ENCODE data around the gene LINC01488.
A peak's percentile ranks its signal among the peaks of the same experiment; 100 is the strongest.

LINC01488 gene

GRCh38 chr11:69511358-69512055 lies 30.0 kb downstream of the LINC01488 start:
- no peak for DNase-seq (ENCODE audit: low spot score)

- DNase-seq (ENCODE audit: low spot score): no peak
Measured at GRCh38 chr11:69512136-69512535, 30.7 kb downstream of the LINC01488 start.

- no peak for DNase-seq (ENCODE audit: low spot score)
Measured at GRCh38 chr11:69512790-69513189, 31.3 kb downstream of the LINC01488 start.

GRCh38 chr11:69513196-69513595 lies 31.7 kb downstream of the LINC01488 start:
- DNase-seq (ENCODE audit: low spot score): no peak

DNA sequence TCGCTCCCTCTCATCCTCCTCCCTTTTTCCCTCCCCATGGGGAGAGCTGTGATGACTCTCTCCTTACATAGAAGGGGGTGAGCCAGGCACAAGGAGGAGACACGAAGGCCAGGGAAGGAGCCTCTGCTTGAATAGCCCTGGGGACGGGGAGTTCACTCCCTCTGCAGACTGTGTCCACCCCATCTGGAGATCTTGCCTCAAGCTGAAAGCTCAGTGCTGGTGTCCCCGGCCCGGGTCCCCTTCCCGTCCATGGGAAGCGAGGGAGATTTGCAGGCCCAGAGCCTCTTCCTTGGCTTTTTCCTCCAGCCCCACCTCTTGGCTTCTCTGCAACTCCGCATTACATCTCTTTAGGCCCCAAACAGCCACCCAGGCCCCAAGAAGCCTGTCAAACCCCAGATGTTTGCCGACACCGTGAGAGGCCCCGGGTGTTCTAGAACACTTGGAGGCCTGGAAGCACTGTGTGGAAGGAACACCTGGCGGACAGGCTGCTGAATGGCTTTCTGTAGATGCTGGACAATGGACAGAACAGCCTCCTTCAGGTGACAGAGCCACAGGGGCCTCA lies 32.3 kb downstream of the LINC01488 start:
- no peak for DNase-seq (ENCODE audit: low spot score)

DNA sequence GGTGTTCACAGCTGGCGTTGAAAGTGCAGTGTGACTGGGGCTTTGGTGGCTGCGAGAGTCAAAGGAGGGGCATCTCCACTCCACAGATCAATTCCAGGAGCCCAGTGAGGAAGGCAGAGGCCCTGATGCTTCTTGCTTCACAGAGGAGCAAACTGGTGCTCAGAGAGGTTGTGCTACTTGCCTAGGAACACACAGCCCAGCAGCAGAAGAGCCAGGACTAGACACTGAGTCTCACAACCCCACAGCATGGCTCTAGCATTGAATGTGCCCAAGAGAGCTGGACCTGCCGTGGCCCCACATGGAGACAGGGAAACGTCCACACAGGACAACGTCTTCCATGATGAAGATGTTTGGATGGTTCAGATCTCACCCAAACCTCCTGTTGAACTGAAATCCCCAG lies 33.3 kb downstream of the LINC01488 start:
- DNase-seq (ENCODE audit: low spot score): no peak

DNA sequence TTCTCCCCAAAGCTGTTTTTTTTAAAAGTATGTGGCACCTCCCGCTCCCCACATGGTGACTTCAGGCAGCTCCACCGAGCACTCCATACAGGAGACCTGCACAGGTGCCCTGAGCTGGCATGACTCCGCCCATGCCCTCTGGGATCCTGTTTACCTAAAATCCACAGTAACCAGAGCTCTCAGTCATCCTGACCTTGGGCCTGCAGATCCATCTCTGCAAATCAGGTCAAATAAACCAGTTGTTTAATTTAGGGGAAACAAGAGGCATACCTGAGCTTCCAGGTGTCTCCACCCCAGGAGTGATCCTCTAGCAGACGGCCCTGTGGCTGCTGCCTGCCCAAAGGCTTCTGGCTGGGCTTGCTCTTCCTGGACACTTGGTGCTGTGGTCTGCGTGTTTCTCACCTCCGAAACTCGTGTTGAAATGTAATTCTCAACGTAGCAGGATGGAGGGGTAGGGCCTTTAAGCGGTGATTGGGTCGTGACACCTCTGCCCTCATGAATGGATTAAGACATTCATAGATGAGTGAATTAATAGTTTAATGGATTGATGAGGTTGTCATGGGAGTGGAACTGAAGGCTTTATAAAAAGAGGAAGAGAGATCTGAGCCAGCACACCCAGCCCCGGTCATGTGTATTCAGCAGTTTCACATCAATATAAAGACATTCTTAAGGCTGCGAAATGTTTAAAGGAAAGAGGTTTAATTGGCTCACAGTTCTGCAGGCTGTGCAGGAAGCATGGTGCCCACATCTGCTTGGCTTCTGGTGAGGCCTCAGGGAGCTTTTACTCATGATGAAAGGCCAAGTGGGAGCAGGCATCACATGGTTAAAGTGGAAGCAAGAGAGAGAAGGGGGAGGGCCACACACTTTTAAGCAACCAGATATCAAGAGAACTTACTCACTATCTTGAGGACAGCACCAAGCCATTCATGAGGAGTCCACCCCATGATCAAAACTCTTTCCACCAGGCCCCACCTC lies 34.1 kb downstream of the LINC01488 start:
- no peak for DNase-seq (ENCODE audit: low spot score)

- no peak for DNase-seq (ENCODE audit: low spot score)
Measured at GRCh38 chr11:69516526-69516925, 35.1 kb downstream of the LINC01488 start.

DNA sequence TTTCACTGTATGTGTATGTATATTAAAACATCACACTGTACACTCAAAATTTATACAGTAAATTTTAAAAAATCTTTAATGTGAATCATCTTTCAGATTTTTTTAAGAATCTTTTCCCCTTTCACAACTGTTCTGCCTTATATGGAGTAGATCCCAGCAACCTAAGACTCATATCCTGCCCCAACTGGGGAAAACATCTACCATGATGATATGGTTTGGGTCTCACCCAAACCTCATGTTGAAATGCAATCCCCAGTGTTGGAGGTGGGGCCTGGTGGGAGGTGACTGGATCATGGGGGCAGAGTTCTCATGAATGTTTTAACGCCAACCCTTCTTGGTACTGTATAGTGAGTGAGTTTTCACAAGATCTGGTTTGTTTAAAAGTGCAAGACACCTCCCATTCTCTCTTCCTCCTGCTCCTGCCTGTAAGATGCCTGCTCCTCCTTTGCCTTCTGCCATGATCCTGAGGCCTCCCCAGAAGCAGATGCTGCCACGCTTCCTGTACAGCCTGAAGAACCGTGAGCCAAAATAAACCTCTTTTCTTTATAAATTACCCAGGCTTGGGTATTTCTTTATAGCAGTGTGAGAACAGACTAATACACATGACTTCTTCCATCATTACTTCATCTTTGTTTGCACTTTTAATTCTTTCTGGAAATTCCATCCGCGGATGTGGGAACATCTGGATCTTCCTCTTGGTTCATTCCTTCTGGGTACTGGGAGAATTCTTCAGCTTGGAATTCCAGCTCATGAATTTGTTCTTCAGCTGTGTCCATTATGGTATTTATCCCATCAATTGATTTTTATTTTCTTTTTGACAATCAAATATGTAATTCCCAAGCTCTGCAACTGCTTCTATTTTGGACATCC lies 36.9 kb downstream of the LINC01488 start:
- no peak for DNase-seq (ENCODE audit: low spot score)

DNA sequence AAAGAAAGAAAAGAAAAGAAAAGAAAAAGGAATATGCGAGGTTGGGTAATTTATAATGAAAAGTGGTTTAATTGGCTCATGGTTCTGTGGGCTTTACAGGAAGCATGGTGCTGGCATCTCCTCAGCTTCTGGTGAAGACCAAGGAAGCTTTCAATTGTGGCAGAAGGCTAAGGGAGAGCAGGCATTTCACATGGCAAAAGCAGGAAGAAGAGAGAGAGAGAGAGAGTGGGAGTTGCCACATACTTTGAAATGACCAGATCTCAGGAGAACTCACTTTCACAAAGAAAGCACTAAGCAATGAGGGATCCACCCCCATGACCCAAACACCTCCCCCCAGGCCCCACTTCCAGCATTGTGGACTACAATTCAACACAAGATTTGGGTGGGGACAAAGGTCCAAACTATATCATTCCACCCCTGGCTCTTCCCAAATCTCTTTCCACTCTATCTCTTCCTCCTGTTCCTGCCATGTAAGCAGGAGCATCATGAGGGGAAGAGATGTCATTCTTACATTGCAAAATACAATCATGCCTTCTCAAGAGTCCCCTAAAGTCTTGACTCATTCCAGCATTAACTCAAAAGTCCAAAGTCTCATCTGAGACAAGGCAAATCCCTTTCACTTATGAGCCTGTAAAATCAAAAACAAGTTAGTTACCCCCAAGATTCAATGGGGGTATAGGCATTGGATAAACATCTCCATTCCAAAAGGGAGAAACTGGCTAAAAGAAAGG lies 38.9 kb downstream of the LINC01488 start:
- no peak for DNase-seq (ENCODE audit: low spot score)

DNA sequence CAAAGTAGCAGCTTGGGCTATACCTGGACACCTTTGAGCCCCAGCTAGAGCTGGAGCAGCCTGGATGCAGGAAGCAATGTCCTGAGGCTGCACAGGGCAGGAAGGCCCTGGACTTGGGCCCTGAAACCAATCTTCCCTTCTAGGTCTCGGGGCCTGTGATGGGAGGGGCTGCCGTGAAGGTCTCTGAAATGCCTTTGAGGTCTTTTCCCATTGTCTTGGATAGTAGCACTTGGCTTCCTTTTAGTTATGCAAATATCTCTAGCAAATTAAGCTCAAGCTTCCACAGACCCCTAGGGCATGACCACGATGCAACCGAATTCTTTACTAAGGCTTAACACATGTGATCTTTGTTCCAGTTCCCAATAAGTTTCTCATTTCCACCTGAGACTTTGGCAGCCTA lies 40.0 kb downstream of the LINC01488 start:
- DNase-seq (ENCODE audit: low spot score): no peak

GRCh38 chr11:69523453-69523852 lies 42.0 kb downstream of the LINC01488 start:
- no peak for DNase-seq (ENCODE audit: low spot score)

DNA sequence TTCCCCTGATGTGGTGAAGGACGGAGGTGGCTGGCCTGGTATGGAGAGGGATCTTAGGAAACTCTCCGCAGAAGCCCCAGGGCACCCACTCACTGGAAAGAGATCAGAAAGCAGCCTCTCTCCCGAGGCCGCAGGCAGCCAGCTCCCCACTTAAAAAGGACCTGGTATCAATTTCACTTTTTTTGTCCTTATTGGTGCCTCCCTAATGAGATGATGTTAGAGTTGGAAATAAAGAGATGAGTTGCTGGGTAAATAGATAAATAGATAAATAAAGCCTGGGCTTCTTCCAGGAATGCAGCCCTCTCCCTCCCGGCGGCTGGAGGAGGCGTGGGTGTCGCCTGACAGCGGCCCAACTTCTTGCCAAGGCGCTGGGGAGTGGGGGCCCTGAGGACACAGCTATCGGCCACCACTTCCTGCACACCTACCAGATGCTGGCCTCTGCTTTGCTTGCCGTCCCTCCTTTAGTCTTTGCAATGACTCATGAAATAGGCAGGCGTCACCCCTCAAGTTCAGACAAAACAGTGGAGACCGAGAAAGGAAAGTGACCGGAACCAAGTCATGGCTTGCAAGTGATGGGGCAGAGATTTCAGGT lies 42.9 kb downstream of the LINC01488 start:
- DNase-seq (ENCODE audit: low spot score): peak; percentile 15

DNA sequence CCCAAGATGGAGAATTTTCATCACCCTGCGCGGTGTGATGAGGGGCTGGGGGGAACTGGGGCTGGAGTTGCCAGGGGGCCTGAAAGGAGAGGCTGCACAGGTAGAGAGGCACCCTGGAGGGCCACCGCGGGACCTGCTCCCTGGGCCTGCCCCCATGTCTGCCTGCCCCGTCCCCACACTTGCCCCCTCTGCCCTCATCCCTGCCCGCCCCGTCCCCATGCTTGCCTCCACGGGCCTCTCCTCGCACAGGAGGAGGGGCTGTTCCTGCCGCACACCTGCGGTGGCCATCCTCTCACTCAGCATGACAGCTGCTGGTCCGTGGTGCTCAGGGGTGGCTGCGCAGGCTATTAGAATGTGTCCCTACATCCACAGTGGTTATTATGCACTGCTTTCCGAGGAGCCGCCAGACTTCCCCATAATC lies 43.5 kb downstream of the LINC01488 start:
- DNase-seq (ENCODE audit: low spot score): no peak

DNA sequence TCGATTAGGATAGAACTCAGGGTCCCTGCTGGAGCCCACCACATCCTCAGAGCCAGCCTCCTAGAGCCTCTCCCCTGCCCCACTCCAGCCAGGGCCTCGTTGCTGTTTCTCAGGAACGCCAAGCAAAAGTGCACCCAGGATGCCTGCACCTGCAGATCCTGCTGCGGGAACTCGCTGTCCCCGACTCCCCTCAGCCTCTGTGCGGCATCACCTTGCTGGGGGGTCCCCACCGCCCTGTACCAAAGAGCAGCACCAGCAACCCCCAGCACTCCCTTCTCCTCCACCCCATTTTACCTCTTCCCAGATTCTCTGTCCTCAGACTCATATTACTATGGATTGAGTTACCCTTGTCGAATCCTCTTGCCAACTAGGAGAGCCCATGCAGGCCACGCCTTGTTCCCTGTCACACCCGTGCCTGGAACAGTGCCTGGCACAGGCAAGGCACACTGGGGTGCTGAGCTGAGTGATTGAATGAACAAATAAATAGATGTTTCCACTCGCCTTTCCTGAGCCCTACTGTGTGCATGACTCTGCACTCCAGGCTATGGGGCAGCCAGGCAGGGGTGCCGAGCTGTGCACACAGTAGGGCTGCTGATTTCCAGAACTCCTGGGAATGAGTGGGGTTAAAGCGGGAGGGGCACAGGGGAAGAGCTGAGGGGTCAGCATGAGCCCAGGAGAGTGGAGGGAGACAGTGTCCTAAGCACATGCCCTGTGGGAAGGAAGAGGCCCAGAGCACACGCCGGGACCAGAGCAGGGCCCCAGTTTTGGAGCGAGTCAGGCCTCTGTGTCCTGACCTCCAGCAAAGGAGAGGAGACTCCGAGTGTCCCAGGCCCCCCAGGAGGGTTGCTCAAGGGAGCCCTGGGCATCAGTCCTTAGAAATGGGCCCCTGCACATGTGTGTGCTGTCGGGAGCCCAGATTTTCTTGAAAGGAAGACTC lies 44.3 kb downstream of the LINC01488 start:
- DNase-seq (ENCODE audit: low spot score): no peak

GRCh38 chr11:69526453-69526810 lies 45.0 kb downstream of the LINC01488 start:
- DNase-seq (ENCODE audit: low spot score): no peak

DNA sequence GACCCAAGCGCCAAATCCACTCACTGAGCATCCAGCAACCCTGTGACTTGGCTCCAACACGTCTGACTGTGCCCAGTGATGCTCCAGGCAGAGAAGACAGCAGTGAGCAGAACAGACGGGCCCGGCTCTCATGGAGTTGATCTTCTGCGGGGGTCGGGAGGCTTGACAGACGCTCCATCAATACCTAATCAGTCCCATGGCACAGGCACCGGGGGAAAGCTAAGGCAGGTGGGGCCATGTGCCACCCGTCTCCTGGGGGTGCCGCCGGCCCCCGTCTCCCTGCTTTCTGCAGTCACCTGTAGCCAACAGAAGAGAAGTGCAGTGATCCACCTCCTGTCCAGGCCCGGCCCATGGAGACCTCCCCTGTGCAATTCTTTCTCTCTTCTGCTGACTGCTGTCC lies 47.5 kb downstream of the LINC01488 start:
- DNase-seq (ENCODE audit: low spot score): no peak

DNA sequence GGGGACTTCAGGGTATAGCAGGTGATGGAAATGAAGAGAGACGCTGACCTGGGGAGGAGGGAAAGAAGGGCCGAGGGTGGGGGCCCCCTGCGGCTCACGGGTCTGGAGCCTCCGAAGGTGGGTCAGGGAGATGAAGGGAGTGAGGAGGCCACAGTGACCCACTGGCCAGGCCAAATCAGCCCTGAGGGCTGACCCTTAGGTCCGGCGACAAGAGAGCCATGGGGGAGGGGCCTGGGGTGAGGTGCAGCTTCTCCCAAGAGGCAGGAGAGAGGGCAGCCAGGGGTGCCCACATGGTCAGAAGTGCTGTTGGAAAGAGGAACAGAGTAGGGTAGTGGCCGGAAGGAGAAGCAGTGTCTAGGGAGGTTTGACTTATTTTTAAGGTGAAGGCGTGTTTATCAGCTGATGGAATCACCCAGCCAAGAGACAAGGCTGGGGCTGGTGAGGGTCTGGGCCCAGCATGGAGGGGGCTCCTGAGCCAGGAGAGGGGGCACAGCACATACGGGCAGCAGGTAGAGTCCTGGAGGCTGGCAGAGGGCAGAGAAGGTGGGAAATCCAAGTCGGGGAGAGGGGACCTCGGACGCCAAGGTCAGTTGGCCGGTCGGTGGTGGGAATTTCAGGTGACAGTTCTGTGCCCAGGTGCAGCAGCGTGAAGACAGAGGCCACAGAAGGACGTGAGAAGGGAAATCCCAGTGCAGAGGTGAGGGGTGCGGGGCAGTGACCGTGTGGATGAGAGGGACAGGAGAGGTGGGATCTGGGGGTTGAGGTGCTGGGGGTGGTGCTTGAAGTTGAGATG lies 49.0 kb downstream of the LINC01488 start:
- no peak for DNase-seq (ENCODE audit: low spot score)

Measured in kidney tubule cell (primary cell).